Measurements from ENCODE around the gene JAM3.
"Not testable (repeated sequence)": the region's sequence is repeated elsewhere in the genome, so short reads cannot be mapped to it uniquely, and the experiment has no call there.

JAM3 gene

GRCh38 chr11:134110252-134110815, 41.5 kb downstream of the JAM3 start:
- no peak overlapping the region for H3K4me3 ChIP-seq (ENCODE audit: low read depth, low read length)
- TF ChIP-seq CTCF (IDR thresholded peaks at IDR 0.05; ENCODE audit: insufficient read depth, low read depth, low read length, missing control alignments): no peak
- DNase-seq (ENCODE audit: low read depth): no peak

GRCh38 chr11:134113787-134114186, 44.9 kb downstream of the JAM3 start:
- not testable (repeated sequence) for DNase-seq (ENCODE audit: low read depth); H3K4me3 ChIP-seq (ENCODE audit: low read depth, low read length)

GRCh38 chr11:134116210-134116609, 47.3 kb downstream of the JAM3 start:
- no peak overlapping the region for H3K4me3 ChIP-seq (ENCODE audit: low read depth, low read length)
- DNase-seq (ENCODE audit: low read depth): no peak
- TF ChIP-seq CTCF (IDR thresholded peaks at IDR 0.05; ENCODE audit: insufficient read depth, low read depth, low read length, missing control alignments): no peak

- TF ChIP-seq CTCF (IDR thresholded peaks at IDR 0.05; ENCODE audit: insufficient read depth, low read depth, low read length, missing control alignments): no peak
- no peak overlapping the region for H3K4me3 ChIP-seq (ENCODE audit: low read depth, low read length)
- no peak for DNase-seq (ENCODE audit: low read depth)
These were observed 49.1 kb downstream of the JAM3 start for GRCh38 chr11:134118006-134118405.

GRCh38 chr11:134119094-134119493, 50.2 kb downstream of the JAM3 start:
- no peak for DNase-seq (ENCODE audit: low read depth)
- no peak overlapping the region for H3K4me3 ChIP-seq (ENCODE audit: low read depth, low read length)
- TF ChIP-seq CTCF (IDR thresholded peaks at IDR 0.05; ENCODE audit: insufficient read depth, low read depth, low read length, missing control alignments): no peak

- no peak for DNase-seq (ENCODE audit: low read depth)
- H3K4me3 ChIP-seq (ENCODE audit: low read depth, low read length): no peak overlapping the region
- TF ChIP-seq CTCF (IDR thresholded peaks at IDR 0.05; ENCODE audit: insufficient read depth, low read depth, low read length, missing control alignments): no peak
These were observed 51.4 kb downstream of the JAM3 start for GRCh38 chr11:134120143-134120850.

- TF ChIP-seq CTCF (IDR thresholded peaks at IDR 0.05; ENCODE audit: insufficient read depth, low read depth, low read length, missing control alignments): no peak
- no peak for DNase-seq (ENCODE audit: low read depth)
- no peak overlapping the region for H3K4me3 ChIP-seq (ENCODE audit: low read depth, low read length)
These were observed 52.2 kb downstream of the JAM3 start for GRCh38 chr11:134120921-134121526.
